Hematopoietic multipotent progenitor cell treated with erythropoietin and hydrocortisone succinate and interleukin-3 and kit ligand, for 8 days (in vitro differentiated cells): ENCODE measurements around the gene CHD1L.
A peak's percentile ranks its signal among the peaks of the same experiment; 100 is the strongest.
"Not testable (repeated sequence)": the region's sequence is repeated elsewhere in the genome, so short reads cannot be mapped to it uniquely, and the experiment has no call there.

Source experiments
- DNase-seq: peaks from one replicate; pipeline ENCODE4 v3.0.0-alpha.2; 2015

Gene CHD1L

DNA sequence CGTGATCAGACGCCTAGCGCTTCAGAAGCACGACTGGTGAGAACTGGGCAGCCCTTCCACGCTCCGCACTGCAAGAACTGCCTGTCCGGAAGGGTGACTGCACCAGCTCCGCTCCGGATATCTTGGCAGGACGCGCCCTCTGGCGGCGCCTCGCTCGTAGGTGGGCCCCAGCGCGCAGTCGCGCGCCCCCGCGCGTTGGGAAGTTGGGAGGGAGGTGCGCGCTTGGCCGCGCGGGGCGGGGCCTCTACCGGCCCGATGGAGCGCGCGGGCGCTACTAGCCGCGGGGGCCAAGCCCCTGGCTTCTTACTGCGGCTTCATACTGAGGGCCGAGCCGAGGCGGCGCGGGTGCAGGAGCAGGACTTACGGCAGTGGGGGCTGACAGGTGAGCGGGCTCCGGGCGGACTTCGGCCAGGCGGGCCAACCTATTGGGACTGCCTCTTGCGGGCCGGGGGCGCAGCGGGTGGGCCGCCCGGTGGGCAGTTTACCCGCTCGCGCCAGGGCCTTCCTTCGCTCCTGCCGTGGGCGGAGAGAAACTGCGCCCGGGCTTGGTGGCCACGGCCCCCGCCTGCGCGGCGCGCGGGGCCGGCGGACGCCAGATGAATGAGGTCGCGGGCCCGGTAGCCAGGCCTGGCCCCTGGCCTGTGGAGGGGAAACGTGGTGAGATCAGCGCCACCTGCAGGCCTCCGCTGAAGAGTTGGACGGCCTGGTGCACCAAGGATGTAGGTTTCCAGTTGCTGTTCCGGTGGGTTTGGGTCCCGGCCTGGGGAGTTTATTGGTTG, at the start of gene CHD1L:
CHD1L (plus strand) TSS at position 236 of the 779 bp plus-strand sequence; CDS start at position 256, 20 bp downstream.
- peak; percentile 96 for DNase-seq

DNA sequence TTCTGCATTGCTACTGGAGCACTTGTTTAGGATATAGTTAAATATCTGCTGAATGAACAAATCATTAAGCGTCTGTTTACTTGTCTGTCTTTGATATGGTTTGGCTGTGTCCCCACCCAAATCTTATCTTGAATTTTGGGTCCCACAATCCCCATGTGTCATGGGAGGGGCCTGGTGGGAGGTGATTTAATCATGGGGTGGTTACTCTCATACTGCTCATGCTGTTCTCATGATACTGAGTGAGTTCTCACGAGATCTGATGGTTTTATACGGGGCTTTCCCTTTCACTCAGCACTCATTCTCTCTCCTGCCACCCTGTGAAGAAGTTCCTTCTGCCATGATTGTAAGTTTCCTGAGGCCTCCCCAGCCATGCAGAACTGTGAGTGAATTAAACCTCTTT, 45.2 kb upstream of the CHD1L start:
- DNase-seq = peak; percentile 69

DNA sequence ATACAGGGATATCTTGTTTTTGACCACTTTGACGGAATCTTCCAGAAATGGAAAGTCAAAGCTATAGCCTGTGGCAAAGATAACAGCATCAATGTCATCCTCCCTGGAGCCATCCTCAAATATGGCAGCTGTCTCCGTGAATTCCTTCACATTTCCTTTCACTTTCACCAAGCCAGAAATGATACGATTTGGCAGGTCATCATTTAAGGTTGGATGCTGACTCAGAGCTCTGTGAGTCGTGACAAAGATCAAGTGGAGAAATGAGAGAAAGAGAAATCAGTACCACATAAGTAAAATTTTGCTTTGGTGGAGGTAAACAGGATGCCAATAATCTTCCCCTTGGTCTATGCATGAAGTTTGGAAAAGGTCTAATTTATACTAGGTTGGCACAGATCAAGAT, 41.2 kb upstream of the CHD1L start:
- no peak for DNase-seq

GRCh38 chr1:147201786-147202185, 40.7 kb upstream of the CHD1L start:
- no peak for DNase-seq

- DNase-seq = no peak
These were observed 39.9 kb upstream of the CHD1L start for GRCh38 chr1:147202576-147202975.

GRCh38 chr1:147204080-147204479, 38.4 kb upstream of the CHD1L start:
- no peak for DNase-seq

GRCh38 chr1:147207192-147207591, 35.3 kb upstream of the CHD1L start:
- no peak for DNase-seq

DNA sequence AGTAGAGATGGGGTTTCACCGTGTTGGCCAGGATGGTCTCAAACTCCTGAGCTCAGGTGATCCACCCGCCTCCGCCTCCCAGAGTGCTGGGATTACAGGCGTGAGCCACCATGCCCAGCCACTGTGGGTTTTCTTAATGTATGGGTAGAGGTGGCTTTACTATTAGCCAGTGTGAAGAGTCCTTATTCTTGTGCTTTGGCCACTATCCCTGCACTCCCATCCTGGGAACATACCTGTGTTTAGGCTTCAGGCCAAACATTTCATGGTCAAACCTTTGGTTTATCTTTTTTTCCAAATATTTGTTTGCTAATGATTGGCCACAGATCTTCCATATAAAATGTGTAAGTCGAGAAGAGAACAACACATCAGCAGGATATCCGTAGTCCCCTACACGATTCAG, 33.9 kb upstream of the CHD1L start:
- no peak for DNase-seq

GRCh38 chr1:147209825-147210821, 32.4 kb upstream of the CHD1L start:
- no peak for DNase-seq

- DNase-seq = no peak
These were observed 31.5 kb upstream of the CHD1L start for GRCh38 chr1:147210987-147211386.

DNA sequence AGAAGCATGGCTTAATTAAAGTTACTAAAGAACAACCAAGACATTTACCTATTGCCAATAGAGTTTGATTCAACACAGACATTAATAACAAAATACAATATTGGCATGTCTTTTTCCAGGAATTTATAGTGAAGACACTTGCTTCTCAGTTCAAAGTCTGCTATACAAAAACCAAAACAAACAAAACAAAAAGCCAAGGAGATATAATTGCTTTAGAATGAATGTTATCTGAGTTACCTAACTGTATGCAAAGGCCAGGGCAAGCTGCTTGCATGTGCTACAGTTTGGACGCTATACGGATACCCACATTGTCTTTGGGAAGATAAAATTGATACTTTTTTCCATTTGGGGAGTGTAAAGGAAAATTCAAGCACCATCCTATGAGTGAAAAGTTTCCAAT, 30.9 kb upstream of the CHD1L start:
- no peak for DNase-seq

DNA sequence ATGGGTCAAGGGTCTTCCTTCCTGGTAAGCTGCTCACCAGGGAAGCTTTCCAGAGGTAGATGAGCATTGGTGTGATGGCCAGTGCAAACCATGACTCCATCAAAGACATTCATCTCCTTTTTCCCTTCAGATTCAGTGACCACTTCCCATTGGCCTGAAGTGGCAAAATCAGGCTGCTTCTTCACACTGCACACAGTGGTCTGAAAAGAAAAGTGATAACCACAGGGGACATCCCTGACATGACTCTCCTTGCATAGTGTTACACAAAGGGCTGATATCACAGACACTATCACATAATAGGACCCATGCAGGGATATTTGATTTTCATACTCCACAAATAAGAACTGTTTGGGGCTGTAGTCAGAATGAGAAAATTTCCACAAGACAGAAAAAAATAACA, 29.2 kb upstream of the CHD1L start:
- DNase-seq = no peak

DNA sequence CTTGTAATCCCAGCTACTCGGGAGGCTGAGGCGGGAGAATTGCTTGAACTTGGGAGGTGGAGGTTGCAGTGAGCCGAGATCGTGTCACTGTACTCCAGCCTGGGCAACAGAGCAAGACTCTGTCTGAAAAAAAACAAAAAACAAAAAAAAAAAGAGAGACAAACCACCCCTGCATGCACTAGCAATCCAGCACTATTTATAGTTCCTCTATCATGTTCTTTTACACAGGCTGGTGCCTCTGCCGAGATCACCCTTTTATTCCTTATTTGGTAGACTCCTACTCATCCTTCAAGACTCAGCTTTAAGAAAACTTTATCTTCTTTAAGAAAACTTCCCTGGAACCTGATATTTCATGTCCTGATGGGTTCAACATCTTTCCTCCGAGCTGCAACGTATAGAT, 28.2 kb upstream of the CHD1L start:
- DNase-seq = no peak

DNA sequence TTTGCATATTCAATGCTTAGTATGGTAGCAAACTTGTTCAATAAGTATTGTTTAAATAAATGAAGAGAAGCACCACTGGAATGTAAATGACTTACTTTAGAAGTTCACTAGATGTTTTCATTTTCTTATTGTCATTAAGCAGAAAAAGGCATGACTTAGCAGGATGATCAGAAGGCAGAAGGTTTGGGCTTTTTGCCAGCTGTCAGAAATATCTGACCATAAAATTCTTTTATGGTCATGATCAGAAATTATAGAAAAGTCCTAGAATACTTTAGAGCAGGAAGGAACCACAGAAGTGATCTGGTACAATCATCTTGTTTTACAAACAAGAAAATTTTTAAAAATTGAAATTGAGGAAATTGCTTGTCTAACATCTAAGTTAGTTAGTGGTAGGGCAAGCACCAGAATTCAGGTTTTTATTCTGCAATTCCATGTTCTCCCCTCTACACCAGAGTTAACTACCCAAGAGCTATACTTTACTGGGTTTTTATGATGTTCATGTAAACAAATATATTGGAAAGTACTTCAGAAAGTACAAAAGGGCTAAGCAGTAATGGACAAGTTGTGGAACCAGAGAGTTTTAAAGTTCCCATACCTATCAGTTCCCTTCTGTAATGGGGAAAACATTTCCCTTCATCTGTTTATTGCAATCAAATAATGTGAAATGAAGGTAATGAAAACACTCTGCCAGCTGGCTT, 27.5 kb upstream of the CHD1L start:
- peak; percentile 55 for DNase-seq

DNA sequence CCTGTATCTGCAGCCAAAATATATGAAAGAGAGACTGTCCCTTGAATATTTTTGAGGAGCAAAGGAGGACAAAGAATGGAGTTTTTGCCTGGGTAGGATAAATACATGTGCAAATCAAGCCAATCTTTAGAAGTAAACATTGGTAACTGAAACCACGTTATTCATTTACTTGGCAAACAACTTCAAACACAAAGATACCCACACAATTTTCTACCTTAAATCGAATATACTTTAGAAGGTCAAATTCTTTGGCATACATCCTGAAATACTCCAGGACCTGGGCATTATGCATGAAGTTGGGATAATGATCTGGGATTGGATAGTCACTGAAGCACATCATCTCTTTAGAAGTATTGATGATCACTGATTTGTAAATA, 27.0 kb upstream of the CHD1L start:
- no peak for DNase-seq

DNA sequence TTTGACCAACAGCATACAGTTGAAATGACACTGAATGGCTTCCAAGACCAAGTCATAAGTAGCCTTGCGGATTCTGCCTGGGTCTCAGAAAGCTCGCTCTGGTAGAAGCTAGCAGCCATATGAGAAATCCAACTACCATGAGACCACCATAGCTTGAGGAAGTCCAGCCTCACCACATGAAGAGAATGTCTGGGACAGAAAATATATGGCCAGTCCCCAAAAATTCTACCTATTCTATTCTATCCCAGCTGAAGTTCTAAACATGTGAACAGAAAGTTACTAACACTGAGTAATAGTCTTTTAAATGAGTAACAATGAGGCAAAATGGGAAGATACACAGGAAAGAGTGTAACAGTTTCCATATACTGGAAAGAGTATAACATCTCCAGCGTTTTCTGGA, 26.4 kb upstream of the CHD1L start:
- no peak for DNase-seq

DNA sequence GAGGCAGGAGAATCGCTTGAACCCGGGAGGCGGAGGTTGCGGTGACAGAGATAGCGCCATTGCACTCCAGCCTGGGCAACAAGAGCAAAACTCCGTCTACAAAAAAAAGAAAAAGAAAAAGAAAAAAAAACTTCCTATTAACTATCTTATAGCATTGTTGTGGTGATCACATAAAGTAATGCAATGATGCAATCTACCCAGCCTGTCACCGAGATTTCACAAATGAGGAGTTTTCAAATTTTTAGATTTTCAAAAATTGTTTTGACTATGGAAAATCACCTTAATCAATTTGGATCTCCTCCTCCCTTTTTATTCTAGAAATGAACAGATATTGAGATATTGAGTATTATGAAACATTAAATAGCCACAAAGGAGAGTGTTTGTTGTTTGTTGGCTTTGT, 25.3 kb upstream of the CHD1L start:
- no peak for DNase-seq

DNA sequence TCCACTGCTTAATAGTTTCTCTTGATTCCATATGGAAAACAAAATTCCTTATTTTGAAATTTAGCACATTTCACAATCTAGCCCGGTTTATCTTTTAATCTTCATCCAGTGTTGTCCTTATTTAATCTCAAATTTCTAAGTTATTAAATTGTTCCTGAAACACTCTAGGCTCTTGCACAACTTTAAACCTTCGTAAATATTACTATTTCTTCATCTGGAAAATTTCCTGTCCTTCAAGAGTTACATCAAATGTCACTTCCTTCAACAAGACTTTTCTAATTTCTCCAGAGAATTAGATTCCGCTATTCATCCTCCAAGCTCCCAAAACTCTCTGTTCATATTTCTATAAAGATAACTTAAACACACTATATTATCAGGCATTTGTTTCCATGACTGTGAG, 23.9 kb upstream of the CHD1L start:
- DNase-seq = no peak

- no peak for DNase-seq
These were observed 18.5 kb upstream of the CHD1L start for GRCh38 chr1:147223740-147224615.

DNA sequence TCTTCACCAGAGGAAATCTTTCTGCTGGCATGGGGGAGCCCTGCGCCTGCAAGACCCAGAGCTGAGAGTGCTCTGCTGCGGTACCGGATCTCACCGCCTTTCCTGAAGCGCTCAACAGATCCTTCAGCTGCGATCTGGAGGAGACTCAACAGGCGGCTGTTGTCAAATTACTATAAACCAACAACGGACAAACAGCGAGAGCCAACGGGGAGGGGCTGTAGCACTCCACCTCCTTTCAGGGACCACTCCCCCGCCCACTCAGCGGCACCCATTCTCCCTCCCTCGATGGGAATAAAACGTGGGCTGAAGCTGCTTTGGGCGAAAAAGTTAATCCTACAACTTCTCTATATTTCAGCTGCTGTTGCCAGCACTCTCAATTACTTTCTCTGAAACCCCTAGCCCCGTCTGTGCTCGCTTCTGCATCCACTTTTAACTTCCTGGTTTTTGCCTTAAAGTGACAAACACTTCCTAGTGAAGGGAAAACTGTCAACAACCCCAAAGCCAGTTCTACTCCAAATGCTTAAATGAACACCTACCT, 17.2 kb upstream of the CHD1L start, which contains the start of gene FMO5:
FMO5 (minus strand) TSS at position 147 of the 538 bp plus-strand sequence. CDS start 310 bp downstream, outside the sequence.
- DNase-seq = peak; percentile 75

DNA sequence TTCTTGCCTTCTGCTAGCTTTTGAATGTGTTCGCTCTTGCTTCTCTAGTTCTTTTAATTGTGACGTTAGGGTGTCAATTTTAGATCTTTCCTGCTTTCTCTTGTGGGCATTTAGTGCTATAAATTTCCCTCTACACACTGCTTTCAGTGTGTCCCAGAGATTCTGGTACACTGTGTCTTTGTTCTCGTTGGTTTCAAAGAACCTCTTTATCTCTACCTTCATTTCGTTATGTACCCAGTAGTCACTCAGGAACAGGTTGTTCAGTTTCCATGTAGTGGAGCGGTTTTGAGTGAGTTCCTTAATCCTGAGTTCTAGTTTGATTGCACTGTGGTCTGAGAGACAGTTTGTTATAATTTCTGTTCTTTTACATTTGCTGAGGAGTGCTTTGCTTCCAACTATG, 11.5 kb upstream of the CHD1L start:
- not testable (repeated sequence) for DNase-seq

DNA sequence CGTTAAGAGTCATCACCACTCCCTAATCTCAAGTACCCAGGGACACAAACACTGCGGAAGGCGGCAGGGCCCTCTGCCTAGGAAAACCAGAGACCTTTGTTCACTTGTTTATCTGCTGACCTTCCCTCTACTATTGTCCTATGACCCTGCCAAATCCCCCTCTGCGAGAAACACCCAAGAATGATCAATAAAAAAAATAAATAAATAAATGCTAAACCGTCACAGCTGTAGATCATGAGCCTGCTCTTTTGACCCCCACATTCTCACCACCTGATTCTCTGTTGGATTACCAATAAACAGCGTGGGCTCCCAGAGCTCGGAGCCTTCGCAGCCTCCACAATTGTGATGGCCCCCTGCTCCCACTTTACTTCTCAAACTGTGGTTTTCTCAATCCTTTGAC, 8.6 kb upstream of the CHD1L start:
- DNase-seq = not testable (repeated sequence)
